Measurements from ENCODE around the gene NDUFAF3. TPM values are rescaled to one million over a fixed set of nuclear protein-coding genes. Genes with fewer than 3 reads are reported as not detected.

The NDUFAF3 gene
- total and polyA plus RNA-seq, 2 of the 4 experiments (the other 2 are of a cell fraction) = 26.5 to 112 TPM

GRCh38 chr3:49005998-49006397 is 15.9 kb upstream of the NDUFAF3 start:
- no peak overlapping the region for H2BK120ac ChIP-seq (ENCODE audit: low read depth, low read length)
- ChIA-PET CTCF (no interaction called here), POLR2A (ENCODE audit: unreplicated experiment) (interaction anchor here (0.6 kb wide), 1 partner anchor 23 kb away, joined by 3 read pairs; the partner anchor contains the start of gene IMPDH2)
- intact Hi-C loops (cut with micrococcal nuclease) (loop anchor here (2.0 kb wide), 1 partner anchor 17 kb away; no protein-coding TSS in a partner anchor), in situ Hi-C loops (cut with MboI; ENCODE audit: low sequenced_read_pairs) (no loop called here), dilution Hi-C loops (cut with HindIII; ENCODE audit: low sequenced_read_pairs, unreplicated experiment) (no loop called here)
- H3K36me3 ChIP-seq (ENCODE audit: control insufficient read depth, insufficient read depth, low read length) = peaks cover 3% of the 10 kb centered on the region; the same call in 1 of the 2 replicates
- no peak overlapping the region for H3K4me3 ChIP-seq (ENCODE audit: insufficient read depth, low read depth, low read length)
- no peak overlapping the region for H3K18ac ChIP-seq (ENCODE audit: low read depth, low read length)
- H2AK9ac ChIP-seq (replicated peaks; ENCODE audit: low read depth, low read length, poor library complexity) = peak overlapping the region; percentile 99
- H2AFZ ChIP-seq (replicated peaks; ENCODE audit: low read length, poor library complexity) = peak overlapping the region; percentile 95
- H2BK5ac ChIP-seq (ENCODE audit: low read depth, low read length, poor library complexity, severe bottlenecking) = no peak overlapping the region
- H3K4ac ChIP-seq (ENCODE audit: low read depth, low read length) = peak overlapping the region; percentile 88
- BruUV-seq (replicated peaks) = no TSS peak
- no peaks in the 10 kb centered on the region for H3K27me3 ChIP-seq (ENCODE audit: control insufficient read depth, insufficient read depth, low read length)
- H3K23ac ChIP-seq (ENCODE audit: low read depth, low read length) = peak overlapping the region; percentile 91
- H3K9me3 ChIP-seq (ENCODE audit: control insufficient read depth, insufficient read depth, low read length) = no peaks in the 10 kb centered on the region
- no peak overlapping the region for H2BK20ac ChIP-seq (ENCODE audit: low read depth, low read length)
- TF ChIP-seq BHLHE40 (IDR thresholded peaks at IDR 0.05; ENCODE audit: low read depth, low read length) (no peak), FOS (IDR thresholded peaks at IDR 0.05; ENCODE audit: low read depth, low read length) (no peak), MXI1 (IDR thresholded peaks at IDR 0.05; ENCODE audit: borderline replicate concordance, low read depth, low read length) (no peak)
- TF ChIP-seq, protein P1, sequence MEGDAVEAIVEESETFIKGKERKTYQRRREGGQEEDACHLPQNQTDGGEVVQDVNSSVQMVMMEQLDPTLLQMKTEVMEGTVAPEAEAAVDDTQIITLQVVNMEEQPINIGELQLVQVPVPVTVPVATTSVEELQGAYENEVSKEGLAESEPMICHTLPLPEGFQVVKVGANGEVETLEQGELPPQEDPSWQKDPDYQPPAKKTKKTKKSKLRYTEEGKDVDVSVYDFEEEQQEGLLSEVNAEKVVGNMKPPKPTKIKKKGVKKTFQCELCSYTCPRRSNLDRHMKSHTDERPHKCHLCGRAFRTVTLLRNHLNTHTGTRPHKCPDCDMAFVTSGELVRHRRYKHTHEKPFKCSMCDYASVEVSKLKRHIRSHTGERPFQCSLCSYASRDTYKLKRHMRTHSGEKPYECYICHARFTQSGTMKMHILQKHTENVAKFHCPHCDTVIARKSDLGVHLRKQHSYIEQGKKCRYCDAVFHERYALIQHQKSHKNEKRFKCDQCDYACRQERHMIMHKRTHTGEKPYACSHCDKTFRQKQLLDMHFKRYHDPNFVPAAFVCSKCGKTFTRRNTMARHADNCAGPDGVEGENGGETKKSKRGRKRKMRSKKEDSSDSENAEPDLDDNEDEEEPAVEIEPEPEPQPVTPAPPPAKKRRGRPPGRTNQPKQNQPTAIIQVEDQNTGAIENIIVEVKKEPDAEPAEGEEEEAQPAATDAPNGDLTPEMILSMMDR (conservative IDR thresholded peaks at IDR 0.05; ENCODE audit: low read depth, low read length) = no peak
- WGBS, 2 experiments (ENCODE audit: extremely low coverage in 2 of 2, insufficient read length in 1 of 2) = 93% methylated on average over 2 of the region's 5 CpGs; no CpG with 5 or more reads in 1 of the 2 experiments
- peak overlapping the region; percentile 83 to 98; a peak in 3 of 4 replicates for H4K8ac ChIP-seq (ENCODE audit: low read depth in 2 of 2, low read length in 2 of 2)
- peak overlapping the region; percentile 71; the same call in 1 of the 2 replicates for H3K4me2 ChIP-seq (ENCODE audit: low read depth, low read length)
- H3K14ac ChIP-seq (replicated peaks; ENCODE audit: low read depth, low read length) = 0 out of 2 replicates have a peak overlapping the region, but pooled peaks have one; percentile 88
- H3K56ac ChIP-seq (ENCODE audit: extremely low read depth, insufficient read depth, low read length) = no peak overlapping the region
- H4K20me1 ChIP-seq (ENCODE audit: insufficient read depth, low read length) = peaks cover 18% of the 10 kb centered on the region
- H2AK5ac ChIP-seq (ENCODE audit: low read depth, low read length) = peak overlapping the region; percentile 87
- peak overlapping the region; percentile 58; the same call in 1 of the 2 replicates for H4K91ac ChIP-seq (ENCODE audit: insufficient read depth, low read depth, low read length)
- H3K9ac ChIP-seq (ENCODE audit: low read depth, low read length) = no peak overlapping the region
- ATAC-seq (ENCODE audit: low read depth) (no peak), DNase-seq (no peak)
- peak overlapping the region; percentile 53 for H4K5ac ChIP-seq (ENCODE audit: low read depth, low read length)
- H2BK15ac ChIP-seq (ENCODE audit: low read depth, low read length) = no peak overlapping the region; the same call in 2 of the 3 replicates
- H3K27ac ChIP-seq (ENCODE audit: insufficient read depth, low read length) = peak overlapping the region; percentile 79; the same call in 1 of the 2 replicates
- peaks cover 0 to 42% of the 10 kb centered on the region in 2 experiments; a peak in 2 of 4 replicates for H3K79me1 ChIP-seq (ENCODE audit: low read depth in 1 of 2, low read length in 2 of 2)
- peaks cover 11% of the 10 kb centered on the region for H3K4me1 ChIP-seq (ENCODE audit: control insufficient read depth, insufficient read depth, low read length)
- peaks cover 21% of the 10 kb centered on the region for H3K9me1 ChIP-seq (ENCODE audit: insufficient read depth, low read length)

Measured in IMR-90 (cell line).